Endothelial cell of umbilical vein (primary cell): ENCODE data around the gene PDE11A.

ENCODE experiments used
- POLR2AphosphoS5 ChIP-seq: IDR thresholded peaks from 2 replicates; pipeline ENCODE4 v1.6.1; 2012; ENCODE audit warnings: low read depth, mild to moderate bottlenecking, control low read depth, low read length, moderate library complexity; ENCODE audit not compliant: insufficient read depth
- TF ChIP-seq, protein P1 (sequence below), 2 donors: IDR thresholded peaks; 1 replicate in 1 of 2; 2 replicates in 1 of 2; pipeline ENCODE4 v1.5.1; 2011; ENCODE audit warnings: low read length in 2 of 2, mild to moderate bottlenecking in 2 of 2, moderate library complexity in 2 of 2, control low read depth in 1 of 2, inconsistent platforms in 1 of 2, low read depth in 1 of 2; ENCODE audit not compliant: insufficient read depth in 1 of 2; ENCODE audit errors: extremely low read depth in 1 of 2

DNA sequence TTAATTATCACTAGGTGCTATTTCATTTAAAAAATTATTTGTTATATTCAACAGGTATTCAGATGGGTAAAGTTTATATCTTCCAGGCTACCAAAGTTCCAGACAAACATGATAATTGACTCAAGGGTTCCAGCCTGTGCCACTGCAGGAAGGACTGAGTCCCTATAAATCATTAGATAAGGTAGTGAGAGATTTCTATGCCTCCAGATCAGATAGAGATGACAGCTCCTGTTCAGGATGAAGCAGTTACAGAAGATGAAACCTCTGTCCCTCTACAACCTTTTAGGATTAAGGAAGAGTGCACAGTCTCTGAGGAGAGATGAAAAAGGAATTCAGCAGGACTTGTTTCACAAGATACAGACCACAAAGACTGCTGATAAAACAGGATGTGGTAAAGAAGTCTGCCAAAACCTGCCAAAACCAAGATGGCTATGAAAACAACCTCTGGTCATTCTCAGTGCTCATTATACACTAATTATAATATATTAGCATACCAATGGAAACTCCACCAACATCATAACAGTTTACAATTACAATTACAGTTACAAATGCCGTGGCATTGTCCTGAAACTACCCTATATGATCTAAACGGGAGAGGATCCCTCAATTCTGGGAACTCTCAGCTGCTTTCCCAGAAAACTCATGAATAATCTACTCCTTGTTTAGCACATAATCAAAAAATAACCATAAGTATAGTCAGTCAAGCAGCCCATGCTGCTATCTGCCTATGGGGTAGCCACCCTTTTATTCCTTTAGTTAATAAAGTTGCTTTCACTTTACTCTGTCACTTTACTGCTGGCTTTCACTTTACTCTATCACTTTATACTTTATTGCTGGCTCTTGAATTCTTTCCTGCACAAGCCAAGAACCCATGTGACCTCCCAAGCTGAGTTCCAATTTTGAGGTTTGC lies 288.5 kb downstream of the PDE11A start:
- TF ChIP-seq, protein P1, sequence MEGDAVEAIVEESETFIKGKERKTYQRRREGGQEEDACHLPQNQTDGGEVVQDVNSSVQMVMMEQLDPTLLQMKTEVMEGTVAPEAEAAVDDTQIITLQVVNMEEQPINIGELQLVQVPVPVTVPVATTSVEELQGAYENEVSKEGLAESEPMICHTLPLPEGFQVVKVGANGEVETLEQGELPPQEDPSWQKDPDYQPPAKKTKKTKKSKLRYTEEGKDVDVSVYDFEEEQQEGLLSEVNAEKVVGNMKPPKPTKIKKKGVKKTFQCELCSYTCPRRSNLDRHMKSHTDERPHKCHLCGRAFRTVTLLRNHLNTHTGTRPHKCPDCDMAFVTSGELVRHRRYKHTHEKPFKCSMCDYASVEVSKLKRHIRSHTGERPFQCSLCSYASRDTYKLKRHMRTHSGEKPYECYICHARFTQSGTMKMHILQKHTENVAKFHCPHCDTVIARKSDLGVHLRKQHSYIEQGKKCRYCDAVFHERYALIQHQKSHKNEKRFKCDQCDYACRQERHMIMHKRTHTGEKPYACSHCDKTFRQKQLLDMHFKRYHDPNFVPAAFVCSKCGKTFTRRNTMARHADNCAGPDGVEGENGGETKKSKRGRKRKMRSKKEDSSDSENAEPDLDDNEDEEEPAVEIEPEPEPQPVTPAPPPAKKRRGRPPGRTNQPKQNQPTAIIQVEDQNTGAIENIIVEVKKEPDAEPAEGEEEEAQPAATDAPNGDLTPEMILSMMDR (IDR thresholded peaks at IDR 0.05; ENCODE audit: extremely low read depth in 1 of 2, insufficient read depth in 1 of 2, low read depth in 1 of 2, low read length in 2 of 2), result no peak
- TF ChIP-seq POLR2AphosphoS5, result no peak
